ENCODE data around the gene VAV2.

- TF ChIP-seq CTCF (conservative IDR thresholded peaks at IDR 0.05; ENCODE audit: low read depth in 2 of 2) = no peak
- TF ChIP-seq EZH2 (IDR thresholded peaks at IDR 0.05; ENCODE audit: low read depth, unreplicated experiment) = no peak
Measured at GRCh38 chr9:133801739-133802138, 190.4 kb downstream of the VAV2 start.

Measured in GM23338 (cell line).